ENCODE measurements around the gene ARHGAP18.

- TF ChIP-seq POLR2A (IDR thresholded peaks at IDR 0.05; ENCODE audit: low read length), result no peak
- no peak for TF ChIP-seq GATA1 (IDR thresholded peaks at IDR 0.05; ENCODE audit: low read depth, low read length)
Observed at GRCh38 chr6:129736105-129736504, 26.1 kb upstream of the ARHGAP18 start.
